Kidney epithelial cell (primary cell): Measurements from ENCODE around the gene DPYD. TPM values are rescaled to one million over a fixed set of nuclear protein-coding genes. Genes with fewer than 3 reads are reported as not detected.

ENCODE experiments used
- DNase-seq: peaks from one replicate; pipeline ENCODE4 v3.0.0-alpha.2; 2010; ENCODE audit warnings: low read depth
- H3K27me3 ChIP-seq: 2 replicates; pipeline ENCODE4 v1.6.0; 2011; ENCODE audit warnings: low read length; ENCODE audit not compliant: control insufficient read depth, insufficient read depth
- H3K36me3 ChIP-seq: 2 replicates; pipeline ENCODE4 v1.5.1; 2011; ENCODE audit warnings: low read length; ENCODE audit not compliant: control insufficient read depth, insufficient read depth
- H3K4me3 ChIP-seq: 2 replicates; pipeline ENCODE4 v1.5.1; 2011; ENCODE audit warnings: low read depth, mild to moderate bottlenecking, control low read depth, low read length
- total RNA-seq: library from RNA; depleted of rRNA; stranded (reverse); fragments of >200 nt; gene quantifications from 2 replicates; pipeline ENCODE4 v1.2.3, GENCODE V29; 2015
- TF ChIP-seq, protein P1 (sequence below): IDR thresholded peaks from 2 replicates; pipeline ENCODE4 v1.5.1; 2011; ENCODE audit warnings: mild to moderate bottlenecking, moderate library complexity, low read length, control low read depth, inconsistent platforms; ENCODE audit not compliant: insufficient read depth, poor library complexity, severe bottlenecking

DPYD gene
- total RNA-seq, 1 donor from 2014 or later, result 1.6 TPM

DNA sequence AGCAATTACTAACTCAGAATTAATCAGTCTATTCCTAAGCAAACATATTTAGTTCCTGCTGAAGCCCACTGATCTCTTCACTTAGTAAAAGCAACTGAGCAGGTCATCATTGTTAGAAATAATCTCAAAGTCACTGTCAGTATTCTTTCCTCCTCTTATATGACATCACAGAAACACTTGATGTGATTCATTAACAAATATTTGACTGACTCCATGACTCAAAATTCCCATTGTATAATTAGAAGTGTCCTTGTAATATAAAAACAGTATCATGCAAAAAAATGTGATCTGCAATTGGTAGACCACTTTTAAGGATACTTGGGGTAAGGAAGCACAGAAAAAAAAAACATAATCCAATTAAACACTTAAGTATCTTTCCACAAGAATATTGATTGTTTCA lies 194.4 kb downstream of the DPYD start:
- TF ChIP-seq, protein P1, sequence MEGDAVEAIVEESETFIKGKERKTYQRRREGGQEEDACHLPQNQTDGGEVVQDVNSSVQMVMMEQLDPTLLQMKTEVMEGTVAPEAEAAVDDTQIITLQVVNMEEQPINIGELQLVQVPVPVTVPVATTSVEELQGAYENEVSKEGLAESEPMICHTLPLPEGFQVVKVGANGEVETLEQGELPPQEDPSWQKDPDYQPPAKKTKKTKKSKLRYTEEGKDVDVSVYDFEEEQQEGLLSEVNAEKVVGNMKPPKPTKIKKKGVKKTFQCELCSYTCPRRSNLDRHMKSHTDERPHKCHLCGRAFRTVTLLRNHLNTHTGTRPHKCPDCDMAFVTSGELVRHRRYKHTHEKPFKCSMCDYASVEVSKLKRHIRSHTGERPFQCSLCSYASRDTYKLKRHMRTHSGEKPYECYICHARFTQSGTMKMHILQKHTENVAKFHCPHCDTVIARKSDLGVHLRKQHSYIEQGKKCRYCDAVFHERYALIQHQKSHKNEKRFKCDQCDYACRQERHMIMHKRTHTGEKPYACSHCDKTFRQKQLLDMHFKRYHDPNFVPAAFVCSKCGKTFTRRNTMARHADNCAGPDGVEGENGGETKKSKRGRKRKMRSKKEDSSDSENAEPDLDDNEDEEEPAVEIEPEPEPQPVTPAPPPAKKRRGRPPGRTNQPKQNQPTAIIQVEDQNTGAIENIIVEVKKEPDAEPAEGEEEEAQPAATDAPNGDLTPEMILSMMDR, result no peak
- H3K36me3 ChIP-seq, result no peaks in the 10 kb centered on the region
- H3K27me3 ChIP-seq, result no peaks in the 10 kb centered on the region
- no peak for DNase-seq
- no peak overlapping the region for H3K4me3 ChIP-seq

DNA sequence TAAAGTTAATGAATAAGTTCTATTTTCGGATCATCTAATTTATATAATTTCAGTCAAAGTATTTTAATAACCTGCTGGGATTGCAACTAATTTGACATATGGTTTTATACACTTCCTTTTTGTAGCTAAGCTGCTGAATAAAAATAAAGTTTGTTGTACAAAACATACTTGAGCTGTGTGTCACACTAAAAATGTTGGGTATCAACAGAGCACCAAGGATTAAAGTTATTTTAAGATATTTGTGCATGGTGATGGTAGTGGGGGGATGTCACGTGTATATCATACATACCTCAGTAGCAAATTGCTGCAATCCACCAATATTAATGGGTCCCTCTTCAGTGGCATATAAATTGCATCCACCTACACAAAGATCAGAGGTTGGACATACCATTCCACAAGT lies 199.6 kb downstream of the DPYD start:
- TF ChIP-seq, protein P1, result no peak
- Histone ChIP-seq H3K36me3 (no peaks in the 10 kb centered on the region), H3K27me3 (no peaks in the 10 kb centered on the region), H3K4me3 (no peak overlapping the region)
- no peak for DNase-seq

DNA sequence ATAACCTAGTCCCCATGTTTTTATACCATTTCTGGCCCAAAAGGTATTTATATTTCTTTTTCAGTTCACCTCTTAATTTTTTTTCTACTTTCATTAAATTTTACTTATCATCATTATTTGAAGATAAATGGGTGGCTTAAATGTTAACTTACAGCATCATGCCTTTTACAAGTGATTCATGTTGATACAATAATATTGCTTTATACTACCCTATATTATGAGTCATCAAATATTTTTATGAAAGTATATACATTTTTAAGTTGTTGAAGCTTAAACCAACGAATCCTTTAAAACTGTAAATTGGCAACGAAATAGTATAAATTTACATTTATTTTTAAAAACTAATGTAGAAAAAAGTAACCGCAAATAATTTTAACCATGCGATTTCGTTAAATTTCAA lies 207.9 kb downstream of the DPYD start:
- Histone ChIP-seq H3K4me3 (no peak overlapping the region), H3K36me3 (no peaks in the 10 kb centered on the region), H3K27me3 (no peaks in the 10 kb centered on the region)
- no peak for DNase-seq
- TF ChIP-seq, protein P1, result no peak

DNA sequence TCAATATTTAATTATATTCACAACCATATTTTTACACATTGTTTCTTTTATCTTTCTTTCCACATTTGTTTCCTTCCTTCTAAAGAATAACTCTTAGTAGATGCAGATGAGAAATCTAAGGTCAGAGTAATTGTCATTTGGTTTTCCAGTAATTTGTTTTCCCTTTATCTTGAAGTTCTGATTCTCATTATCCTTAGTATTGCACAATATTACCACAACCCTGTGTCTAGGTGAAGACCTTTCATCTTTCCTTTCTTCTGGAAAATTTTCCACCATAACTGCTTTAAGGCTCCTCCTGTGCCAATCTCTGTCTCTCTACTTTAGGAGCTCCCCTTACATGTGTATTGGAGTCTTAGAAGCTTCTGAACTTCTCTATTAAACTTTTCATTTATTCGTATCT lies 209.0 kb downstream of the DPYD start:
- TF ChIP-seq, protein P1, result no peak
- Histone ChIP-seq H3K27me3 (no peaks in the 10 kb centered on the region), H3K4me3 (no peak overlapping the region), H3K36me3 (no peaks in the 10 kb centered on the region)
- no peak for DNase-seq

DNA sequence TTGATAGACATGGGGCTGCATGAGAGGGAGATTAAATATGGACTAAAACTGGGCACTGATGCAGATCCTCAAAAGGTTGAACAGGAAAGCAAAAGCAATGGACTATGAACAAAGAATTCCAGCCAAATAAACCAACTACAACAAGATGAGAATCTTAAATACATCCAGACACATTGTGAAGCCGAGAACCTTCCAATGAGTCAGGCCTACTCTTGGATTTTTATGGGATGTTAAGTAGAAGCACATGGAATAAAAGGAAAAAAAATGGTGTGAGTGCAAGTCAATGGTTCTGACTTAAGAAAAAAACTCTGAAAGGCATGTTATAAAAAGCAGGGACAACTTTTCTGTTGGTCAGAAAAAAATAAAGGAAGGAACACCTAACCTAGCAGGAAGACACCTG lies 227.2 kb downstream of the DPYD start:
- no peaks in the 10 kb centered on the region for H3K27me3 ChIP-seq
- DNase-seq, result no peak
- no peak overlapping the region for H3K4me3 ChIP-seq
- TF ChIP-seq, protein P1, result no peak
- H3K36me3 ChIP-seq, result no peaks in the 10 kb centered on the region

DNA sequence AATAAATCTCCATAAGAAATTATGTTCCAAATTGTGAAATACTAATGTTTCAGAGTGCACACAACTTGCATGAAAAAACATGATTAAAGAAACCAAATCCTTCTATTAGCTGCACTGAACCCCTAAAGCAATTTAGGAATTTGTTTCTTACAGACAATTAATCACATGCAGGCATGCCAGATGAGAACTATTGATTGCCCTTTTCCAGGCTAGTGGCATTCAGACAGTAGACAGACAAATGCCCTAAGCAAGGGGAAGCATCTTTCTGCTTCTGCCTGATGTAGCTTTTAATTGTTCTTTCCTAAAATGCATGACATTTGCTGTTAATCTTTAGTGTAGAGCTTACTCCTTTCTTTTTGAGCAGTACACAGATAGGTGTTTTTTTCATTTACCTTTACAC lies 229.5 kb downstream of the DPYD start:
- Histone ChIP-seq H3K36me3 (no peaks in the 10 kb centered on the region), H3K27me3 (no peaks in the 10 kb centered on the region), H3K4me3 (no peak overlapping the region)
- TF ChIP-seq, protein P1, result no peak
- DNase-seq, result no peak
